Measurements from ENCODE around the gene PCDHA6.
"Not testable (repeated sequence)": the region's sequence is repeated elsewhere in the genome, so short reads cannot be mapped to it uniquely, and the experiment has no call there.

Gene PCDHA6

GRCh38 chr5:140822281-140822629 lies 5.5 kb upstream of the PCDHA6 start:
- no peak for DNase-seq (ENCODE audit: low spot score)

- not testable (repeated sequence) for DNase-seq (ENCODE audit: low spot score)
These were observed 4.8 kb upstream of the PCDHA6 start for GRCh38 chr5:140822969-140823368.

DNA sequence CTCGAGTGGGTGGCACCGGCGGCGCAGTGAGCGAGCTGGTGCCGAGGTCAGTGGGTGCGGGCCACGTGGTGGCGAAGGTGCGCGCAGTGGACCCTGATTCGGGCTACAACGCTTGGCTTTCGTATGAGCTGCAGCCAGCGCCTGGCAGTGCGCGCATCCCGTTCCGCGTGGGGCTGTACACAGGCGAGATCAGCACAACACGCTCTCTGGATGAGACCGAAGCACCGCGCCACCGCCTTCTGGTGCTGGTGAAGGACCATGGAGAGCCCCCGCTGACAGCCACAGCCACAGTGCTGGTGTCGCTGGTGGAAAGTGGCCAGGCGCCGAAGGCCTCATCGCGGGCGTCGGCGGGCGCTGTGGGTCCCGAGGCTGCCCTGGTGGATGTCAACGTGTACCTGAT lies 4.3 kb upstream of the PCDHA6 start:
- DNase-seq (ENCODE audit: low spot score), result no peak

DNA sequence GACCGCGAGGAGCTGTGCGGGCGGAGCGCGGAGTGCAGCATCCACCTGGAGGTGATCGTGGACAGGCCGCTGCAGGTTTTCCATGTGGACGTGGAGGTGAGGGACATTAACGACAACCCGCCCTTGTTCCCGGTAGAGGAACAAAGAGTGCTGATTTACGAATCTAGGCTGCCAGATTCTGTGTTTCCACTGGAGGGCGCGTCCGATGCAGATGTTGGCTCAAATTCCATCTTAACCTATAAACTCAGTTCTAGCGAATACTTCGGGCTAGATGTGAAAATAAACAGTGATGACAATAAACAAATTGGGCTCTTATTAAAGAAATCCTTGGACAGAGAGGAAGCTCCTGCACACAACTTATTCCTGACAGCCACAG lies 590 bp downstream of the PCDHA6 start:
- no peak for DNase-seq (ENCODE audit: low spot score)

DNA sequence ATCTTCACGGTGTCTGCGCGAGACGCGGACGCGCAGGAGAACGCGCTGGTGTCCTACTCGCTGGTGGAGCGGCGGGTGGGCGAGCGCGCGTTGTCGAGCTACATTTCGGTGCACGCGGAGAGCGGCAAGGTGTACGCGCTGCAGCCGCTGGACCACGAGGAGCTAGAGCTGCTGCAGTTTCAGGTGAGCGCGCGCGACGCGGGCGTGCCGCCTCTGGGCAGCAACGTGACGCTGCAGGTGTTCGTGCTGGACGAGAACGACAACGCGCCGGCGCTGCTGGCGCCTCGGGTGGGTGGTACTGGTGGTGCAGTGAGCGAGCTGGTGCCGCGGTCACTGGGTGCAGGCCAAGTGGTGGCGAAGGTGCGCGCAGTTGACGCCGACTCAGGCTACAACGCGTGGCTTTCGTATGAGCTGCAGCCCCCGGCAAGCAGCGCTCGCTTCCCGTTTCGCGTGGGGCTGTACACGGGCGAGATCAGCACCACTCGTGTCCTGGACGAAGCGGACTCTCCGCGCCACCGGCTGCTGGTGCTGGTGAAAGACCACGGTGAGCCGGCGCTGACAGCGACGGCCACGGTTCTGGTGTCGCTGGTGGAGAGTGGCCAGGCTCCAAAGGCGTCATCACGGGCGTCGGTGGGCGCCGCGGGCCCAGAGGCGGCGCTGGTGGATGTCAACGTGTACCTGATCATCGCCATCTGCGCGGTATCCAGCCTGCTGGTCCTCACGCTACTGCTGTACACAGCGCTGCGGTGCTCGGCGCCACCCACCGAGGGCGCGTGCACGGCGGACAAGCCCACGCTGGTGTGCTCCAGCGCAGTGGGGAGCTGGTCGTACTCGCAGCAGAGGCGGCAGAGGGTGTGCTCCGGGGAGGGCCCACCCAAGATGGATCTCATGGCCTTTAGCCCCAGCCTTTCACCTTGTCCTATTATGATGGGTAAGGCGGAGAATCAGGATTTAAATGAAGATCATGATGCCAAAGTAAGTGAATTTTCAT lies 2.0 kb downstream of the PCDHA6 start:
- DNase-seq (ENCODE audit: low spot score), result not testable (repeated sequence)

GRCh38 chr5:140833993-140834392 lies 6.2 kb downstream of the PCDHA6 start, which contains the start of gene PCDHA7:
PCDHA7 (plus strand) TSS chr5:140834269; CDS start chr5:140834384, 115 bp downstream.
- DNase-seq (ENCODE audit: low spot score), result no peak

DNA sequence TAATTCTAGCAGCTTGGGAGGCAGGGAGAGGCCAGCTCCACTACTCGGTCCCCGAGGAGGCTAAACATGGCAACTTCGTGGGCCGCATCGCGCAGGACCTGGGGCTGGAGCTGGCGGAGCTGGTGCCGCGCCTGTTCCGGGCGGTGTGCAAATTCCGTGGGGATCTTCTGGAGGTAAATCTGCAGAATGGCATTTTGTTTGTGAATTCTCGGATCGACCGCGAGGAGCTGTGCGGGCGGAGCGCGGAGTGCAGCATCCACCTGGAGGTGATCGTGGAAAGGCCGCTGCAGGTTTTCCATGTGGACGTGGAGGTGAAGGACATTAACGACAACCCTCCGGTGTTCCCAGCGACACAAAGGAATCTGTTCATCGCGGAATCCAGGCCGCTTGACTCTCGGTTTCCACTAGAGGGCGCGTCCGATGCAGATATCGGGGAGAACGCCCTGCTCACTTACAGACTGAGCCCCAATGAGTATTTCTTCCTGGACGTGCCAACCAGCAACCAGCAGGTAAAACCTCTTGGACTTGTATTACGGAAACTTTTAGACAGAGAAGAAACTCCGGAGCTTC lies 6.8 kb downstream of the PCDHA6 start:
- not testable (repeated sequence) for DNase-seq (ENCODE audit: low spot score)

DNA sequence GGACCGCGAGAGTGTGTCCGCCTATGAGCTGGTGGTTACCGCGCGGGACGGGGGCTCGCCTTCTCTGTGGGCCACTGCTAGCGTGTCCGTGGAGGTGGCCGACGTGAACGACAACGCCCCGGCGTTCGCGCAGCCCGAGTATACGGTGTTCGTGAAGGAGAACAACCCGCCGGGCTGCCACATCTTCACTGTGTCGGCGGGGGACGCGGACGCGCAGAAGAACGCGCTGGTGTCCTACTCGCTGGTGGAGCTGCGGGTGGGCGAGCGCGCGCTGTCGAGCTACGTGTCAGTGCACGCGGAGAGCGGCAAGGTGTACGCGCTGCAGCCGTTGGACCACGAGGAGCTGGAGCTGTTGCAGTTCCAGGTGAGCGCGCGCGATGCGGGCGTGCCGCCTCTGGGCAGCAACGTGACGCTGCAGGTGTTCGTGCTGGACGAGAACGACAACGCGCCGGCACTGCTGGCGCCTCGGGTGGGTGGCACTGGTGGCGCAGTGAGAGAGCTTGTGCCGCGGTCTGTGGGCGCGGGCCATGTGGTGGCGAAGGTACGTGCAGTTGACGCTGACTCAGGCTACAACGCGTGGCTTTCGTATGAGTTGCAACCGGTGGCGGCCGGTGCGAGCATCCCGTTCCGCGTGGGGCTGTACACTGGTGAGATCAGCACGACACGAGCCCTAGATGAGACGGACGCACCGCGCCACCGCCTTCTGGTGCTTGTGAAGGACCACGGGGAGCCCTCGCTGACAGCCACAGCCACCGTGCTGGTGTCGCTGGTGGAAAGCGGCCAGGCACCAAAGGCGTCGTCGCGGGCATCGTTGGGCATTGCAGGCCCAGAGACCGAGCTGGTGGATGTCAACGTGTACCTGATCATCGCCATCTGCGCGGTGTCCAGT lies 8.1 kb downstream of the PCDHA6 start:
- DNase-seq (ENCODE audit: low spot score), result no peak

- DNase-seq (ENCODE audit: low spot score), result no peak
These were observed 13.5 kb downstream of the PCDHA6 start, which contains the start of gene PCDHA8 for GRCh38 chr5:140840978-140841962. PCDHA8 (plus strand) TSS chr5:140841187; CDS start chr5:140841322, 135 bp downstream.

- no peak for DNase-seq (ENCODE audit: low spot score)
These were observed 15.3 kb downstream of the PCDHA6 start for GRCh38 chr5:140842798-140843733.

- not testable (repeated sequence) for DNase-seq (ENCODE audit: low spot score)
These were observed 20.7 kb downstream of the PCDHA6 start, which contains the start of gene PCDHA9 for GRCh38 chr5:140848139-140849102. PCDHA9 (plus strand) TSS chr5:140848382; CDS start chr5:140848496, 114 bp downstream.

- not testable (repeated sequence) for DNase-seq (ENCODE audit: low spot score)
These were observed 22.3 kb downstream of the PCDHA6 start for GRCh38 chr5:140849831-140850634.

DNA sequence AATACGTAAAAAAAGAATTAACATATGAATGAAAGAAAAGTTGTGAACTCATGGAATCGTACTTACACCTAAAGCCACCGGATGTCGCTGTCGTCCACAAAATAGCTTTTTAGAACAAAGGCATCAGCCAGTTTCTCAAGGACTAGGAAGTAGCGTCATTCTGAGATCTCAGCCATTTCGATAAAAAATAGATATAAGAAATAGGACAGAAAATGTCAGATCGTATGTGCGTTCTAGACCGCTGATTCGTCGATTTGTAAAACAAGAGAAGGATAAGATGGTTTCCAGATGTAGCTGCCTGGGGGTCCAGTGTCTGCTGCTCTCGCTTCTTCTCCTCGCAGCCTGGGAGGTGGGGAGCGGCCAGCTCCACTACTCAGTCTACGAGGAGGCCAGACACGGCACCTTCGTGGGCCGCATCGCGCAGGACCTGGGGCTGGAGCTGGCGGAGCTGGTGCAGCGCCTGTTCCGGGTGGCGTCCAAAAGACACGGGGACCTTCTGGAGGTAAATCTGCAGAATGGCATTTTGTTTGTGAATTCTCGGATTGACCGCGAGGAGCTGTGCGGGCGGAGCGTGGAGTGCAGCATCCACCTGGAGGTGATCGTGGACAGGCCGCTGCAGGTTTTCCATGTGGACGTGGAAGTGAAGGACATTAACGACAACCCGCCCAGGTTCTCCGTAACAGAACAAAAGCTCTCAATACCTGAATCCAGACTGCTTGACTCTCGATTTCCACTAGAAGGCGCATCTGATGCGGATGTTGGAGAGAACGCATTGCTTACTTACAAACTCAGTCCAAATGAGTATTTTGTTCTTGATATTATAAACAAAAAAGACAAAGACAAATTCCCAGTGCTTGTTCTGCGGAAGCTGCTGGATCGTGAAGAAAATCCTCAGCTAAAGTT lies 28.3 kb downstream of the PCDHA6 start, which contains the start of gene PCDHA10:
TSS of gene PCDHA10 (plus strand) at position 126 of the 903 bp plus-strand sequence. CDS start at position 278, 152 bp downstream.
- DNase-seq (ENCODE audit: low spot score), result no peak

- DNase-seq (ENCODE audit: low spot score), result no peak
These were observed 29.6 kb downstream of the PCDHA6 start for GRCh38 chr5:140857177-140857986.

GRCh38 chr5:140857987-140858240 lies 30.2 kb downstream of the PCDHA6 start:
- no peak for DNase-seq (ENCODE audit: low spot score)

All from hematopoietic multipotent progenitor cell treated with erythropoietin and hydrocortisone succinate and interleukin-3 and kit ligand, for 17 days (in vitro differentiated cells).